H1 (cell line): Measurements from ENCODE around the gene JAKMIP1. TPM values are rescaled to one million over a fixed set of nuclear protein-coding genes. Genes with fewer than 3 reads are reported as not detected.

Source experiments
- CTCF ChIA-PET: fragments of 300-600 bp; sonication (Branson Sonifier 250); formaldehyde crosslinking; loops from one replicate; lab custom pipeline; 2021; ENCODE audit not compliant: partially characterized antibody; lab: Charles Lee
- POLR2A ChIA-PET: fragments of 300-600 bp; sonication (Branson Sonifier 250); formaldehyde crosslinking; loops from one replicate; lab custom pipeline; 2021; ENCODE audit warnings: inconsistent platforms; ENCODE audit not compliant: partially characterized antibody; lab: Charles Lee
- DNase-seq, 2 experiments: peaks; one replicate each; pipeline versions ENCODE4 v3.0.0 to v3.0.0-alpha.2; 2010 to 2022; ENCODE audit warnings: low spot score in 2 of 2, low read depth in 1 of 2, mixed read lengths in 1 of 2
- FAIRE-seq: peaks from 2 replicates; lab custom pipeline; 2011; peaks lifted over from hg19 to GRCh38; lab: Jason Lieb, UNC
- H2AFZ ChIP-seq: 2 replicates; pipeline ENCODE4 v1.8.1; 2012; ENCODE audit warnings: low read length, inconsistent platforms
- H2AK5ac ChIP-seq: 2 replicates; pipeline ENCODE4 v1.6.1; 2013; ENCODE audit warnings: low read depth, low read length
- H2BK120ac ChIP-seq: replicated peaks from 2 replicates; pipeline ENCODE3; 2013; ENCODE audit warnings: low read depth, low read length, inconsistent platforms
- H2BK12ac ChIP-seq: 2 replicates; pipeline ENCODE4 v1.6.1; 2013; ENCODE audit warnings: low read depth, low read length
- H2BK15ac ChIP-seq: 2 replicates; pipeline ENCODE4 v1.6.1; 2013; ENCODE audit warnings: low read length
- H2BK20ac ChIP-seq: 2 replicates; pipeline ENCODE4 v1.6.1; 2013; ENCODE audit warnings: low read length
- H2BK5ac ChIP-seq: 2 replicates; pipeline ENCODE4 v1.6.1; 2013; ENCODE audit warnings: low read depth, low read length
- H3K14ac ChIP-seq: 2 replicates; pipeline ENCODE4 v1.6.1; 2013; ENCODE audit warnings: inconsistent platforms; ENCODE audit not compliant: insufficient read length
- H3K18ac ChIP-seq: 2 replicates; pipeline ENCODE4 v1.6.1; 2013; ENCODE audit warnings: low read length; ENCODE audit errors: extremely low read depth
- H3K23ac ChIP-seq: 2 replicates; pipeline ENCODE4 v1.6.1; 2013; ENCODE audit warnings: inconsistent platforms; ENCODE audit not compliant: insufficient read length
- H3K23me2 ChIP-seq: 2 replicates; pipeline ENCODE4 v1.6.1; 2013; ENCODE audit warnings: low read depth, low read length
- H3K27ac ChIP-seq: 2 replicates; pipeline ENCODE4 v1.6.1; 2011; ENCODE audit warnings: low read depth, low read length, inconsistent platforms
- H3K27me3 ChIP-seq, 4 experiments: replicated peaks in 1 of 4; 1 replicate in 1 of 4; 2 replicates in 3 of 4; pipeline versions ENCODE4 v1.6.1 to v1.8.1; 2011 to 2013; ENCODE audit warnings: low read length in 3 of 4, mild to moderate bottlenecking in 3 of 4, inconsistent platforms in 2 of 4, mixed read lengths in 2 of 4, moderate library complexity in 1 of 4; ENCODE audit not compliant: control insufficient read depth in 3 of 4, insufficient read depth in 3 of 4; ENCODE audit errors: extremely low read depth in 1 of 4
- H3K36me3 ChIP-seq, 4 experiments: 2 replicates each; pipeline versions ENCODE4 v1.6.1 to v1.8.1; 2011 to 2013; ENCODE audit warnings: mild to moderate bottlenecking in 4 of 4, low read length in 3 of 4, moderate library complexity in 2 of 4, control low read depth in 1 of 4, inconsistent platforms in 1 of 4; ENCODE audit not compliant: insufficient read depth in 4 of 4, control insufficient read depth in 2 of 4
- H3K4ac ChIP-seq: replicated peaks from 2 replicates; pipeline ENCODE3; 2013; ENCODE audit warnings: low read length, low read depth, mixed read lengths, inconsistent platforms; ENCODE audit not compliant: insufficient read length
- H3K4me1 ChIP-seq, 4 experiments: replicated peaks in 1 of 4; 1 replicate in 1 of 4; 2 replicates in 3 of 4; pipeline versions ENCODE4 v1.6.1 to v1.8.1; 2011 to 2013; ENCODE audit warnings: low read length in 3 of 4, inconsistent platforms in 2 of 4, mixed read lengths in 1 of 4; ENCODE audit not compliant: insufficient read depth in 4 of 4, control insufficient read depth in 3 of 4
- H3K4me2 ChIP-seq, 2 experiments: 2 replicates each; pipeline versions ENCODE4 v1.6.1 to v1.8.1; 2011 to 2013; ENCODE audit warnings: low read depth in 2 of 2, low read length in 2 of 2, control low read depth in 1 of 2, inconsistent platforms in 1 of 2, mild to moderate bottlenecking in 1 of 2; ENCODE audit not compliant: insufficient read depth in 1 of 2
- H3K4me3 ChIP-seq, 4 experiments: fragments of 200-600, 300-600 bp in 1 of 4; sonication (generic), shearing (Covaris generic), sonication (Bioruptor Twin) in 1 of 4; 2 replicates each; pipeline versions ENCODE4 v1.5.1 to v1.8.1; 2011 to 2016; ENCODE audit warnings: low read length in 4 of 4, low read depth in 3 of 4, control low read depth in 2 of 4, inconsistent platforms in 2 of 4, mild to moderate bottlenecking in 2 of 4, mixed read lengths in 1 of 4, moderate library complexity in 1 of 4; ENCODE audit not compliant: insufficient read depth in 2 of 4; ENCODE audit errors: extremely low read depth in 1 of 4
- H3K56ac ChIP-seq: replicated peaks from 2 replicates; pipeline ENCODE3; 2013; ENCODE audit warnings: low read depth, mild to moderate bottlenecking, mixed read lengths, low read length, inconsistent platforms; ENCODE audit not compliant: insufficient read length
- H3K79me1 ChIP-seq: 2 replicates; pipeline ENCODE4 v1.6.1; 2013; ENCODE audit warnings: low read depth, low read length, control low read depth
- H3K79me2 ChIP-seq, 2 experiments: 2 replicates each; pipeline versions ENCODE4 v1.6.1 to v1.8.1; 2012 to 2013; ENCODE audit warnings: low read length in 2 of 2, mild to moderate bottlenecking in 2 of 2, inconsistent platforms in 1 of 2; ENCODE audit not compliant: insufficient read depth in 2 of 2, control insufficient read depth in 1 of 2
- H3K9ac ChIP-seq, 4 experiments: replicated peaks in 1 of 4; 1 replicate in 1 of 4; 2 replicates in 3 of 4; pipeline versions ENCODE4 v1.6.1 to v1.8.1; 2011 to 2013; ENCODE audit warnings: low read depth in 3 of 4, low read length in 3 of 4, control low read depth in 2 of 4, mild to moderate bottlenecking in 2 of 4, moderate library complexity in 2 of 4, inconsistent platforms in 1 of 4; ENCODE audit errors: extremely low read depth in 1 of 4
- H3K9me3 ChIP-seq, 2 experiments: 2 replicates each; pipeline versions ENCODE4 v1.6.1 to v1.8.1; 2012 to 2013; ENCODE audit warnings: mild to moderate bottlenecking in 2 of 2, moderate library complexity in 2 of 2, control low read depth in 1 of 2, inconsistent platforms in 1 of 2, low read depth in 1 of 2, low read length in 1 of 2, mixed read lengths in 1 of 2; ENCODE audit not compliant: insufficient read depth in 2 of 2
- H4K20me1 ChIP-seq, 2 experiments: replicated peaks in 1 of 2; 2 replicates each; pipeline versions ENCODE3 to v1.8.1; 2011 to 2013; ENCODE audit warnings: inconsistent platforms in 2 of 2, low read length in 2 of 2, mild to moderate bottlenecking in 1 of 2; ENCODE audit not compliant: insufficient read depth in 2 of 2, control insufficient read depth in 1 of 2
- H4K5ac ChIP-seq: 2 replicates; pipeline ENCODE4 v1.6.1; 2013; ENCODE audit warnings: low read length, low read depth, mixed read lengths, inconsistent platforms; ENCODE audit not compliant: insufficient read length
- H4K8ac ChIP-seq: 2 replicates; pipeline ENCODE4 v1.8.0; 2013; ENCODE audit warnings: mild to moderate bottlenecking, moderate library complexity, low read length, inconsistent platforms; ENCODE audit not compliant: insufficient read depth; ENCODE audit errors: extremely low read depth
- H4K91ac ChIP-seq: replicated peaks from 2 replicates; pipeline ENCODE3; 2013; ENCODE audit warnings: low read length, mixed read lengths, inconsistent platforms; ENCODE audit not compliant: insufficient read length
- ASH2L ChIP-seq: fragments of 200-600, 300-600 bp; sonication (generic); IDR thresholded peaks from one replicate; pipeline ENCODE4 v1.7.1; 2017; ENCODE audit warnings: low read length
- CTCF ChIP-seq, 3 experiments: IDR thresholded peaks; 1 replicate in 2 of 3; 2 replicates in 1 of 3; pipeline versions ENCODE4 v1.5.1 to v1.6.1; 2011; ENCODE audit warnings: low read length in 3 of 3, mild to moderate bottlenecking in 3 of 3, inconsistent platforms in 2 of 3, low read depth in 1 of 3, moderate library complexity in 1 of 3; ENCODE audit not compliant: insufficient read depth in 1 of 3; ENCODE audit errors: control extremely low read depth in 1 of 3
- EGR1 ChIP-seq: IDR thresholded peaks from 2 replicates; pipeline ENCODE4 v1.6.1; 2011; ENCODE audit warnings: low read depth, low read length, borderline replicate concordance
- MAFK ChIP-seq: IDR thresholded peaks from 2 replicates; pipeline ENCODE4 v1.6.1; 2012; ENCODE audit warnings: low read depth, mild to moderate bottlenecking, improper control_type of control experiment, low read length
- NANOG ChIP-seq: IDR thresholded peaks from 2 replicates; pipeline ENCODE4 v1.6.1; 2011; ENCODE audit warnings: low read length, low read depth, mild to moderate bottlenecking, inconsistent platforms; ENCODE audit not compliant: insufficient read depth, poor library complexity, severe bottlenecking
- POLR2AphosphoS5 ChIP-seq: IDR thresholded peaks from 2 replicates; pipeline ENCODE4 v1.6.1; 2011; ENCODE audit warnings: low read depth, low read length
- RAD21 ChIP-seq, 2 experiments: IDR thresholded peaks in 1 of 2; conservative IDR thresholded peaks in 1 of 2; 2 replicates each; pipeline ENCODE4 v1.6.1; 2011; ENCODE audit warnings: low read depth in 2 of 2, low read length in 2 of 2, improper control_type of control experiment in 1 of 2, inconsistent platforms in 1 of 2, mild to moderate bottlenecking in 1 of 2, moderate library complexity in 1 of 2
- RBBP5 ChIP-seq: IDR thresholded peaks from 2 replicates; pipeline ENCODE4 v1.7.1; 2012; ENCODE audit warnings: low read depth, mild to moderate bottlenecking, inconsistent platforms, low read length, moderate library complexity, borderline replicate concordance
- SP1 ChIP-seq: IDR thresholded peaks from 2 replicates; pipeline ENCODE4 v1.6.1; 2011; ENCODE audit warnings: low read depth, low read length
- WGBS, 2 experiments: shearing (Covaris generic) in 1 of 2; methylation state at CpG; one replicate each; pipeline versions ENCODE4 v1.1.6 to v1.1.7; 2013 to 2015; ENCODE audit warnings: low lambda C conversion rate in 2 of 2, mixed read lengths in 2 of 2, inconsistent platforms in 1 of 2, low coverage in 1 of 2, missing lambda C conversion rate in 1 of 2; ENCODE audit not compliant: insufficient replicate concordance in 2 of 2, insufficient coverage in 1 of 2, insufficient read length in 1 of 2; ENCODE audit errors: extremely low coverage in 1 of 2, missing lambda C conversion rate in 1 of 2; 5-methylcytosine and 5-hydroxymethylcytosine counted together
- polyA plus RNA-seq, 7 experiments: library from polyadenylated mRNA; depleted of rRNA in 3 of 7; stranded (reverse) in 5 of 7; unstranded in 2 of 7; fragments of >200 nt in 5 of 7; fragments of 200-250 nt in 2 of 7; gene quantifications; 1 replicate in 5 of 7; 2 replicates in 1 of 7; 4 replicates in 1 of 7; pipeline versions ENCODE4 v1.2.1 to v1.2.3, GENCODE V29; 2011 to 2013; ENCODE audit warnings: missing spikeins in 2 of 7, mixed read lengths in 2 of 7
- total RNA-seq: library from RNA; stranded (reverse); fragmentation: NEBNext Ultra II Directional; extraction: Animal tissue kit (Norgen Biotek cat#: 25700); gene quantifications from 2 replicates; pipeline ENCODE4 v1.2.1, GENCODE V29; 2021

Gene JAKMIP1
- total and polyA plus RNA-seq, 2 of the 8 experiments (the other 6 are each of a cell fraction or from before 2014, with no cell fraction given): 2.5 to 4.4 TPM

DNA sequence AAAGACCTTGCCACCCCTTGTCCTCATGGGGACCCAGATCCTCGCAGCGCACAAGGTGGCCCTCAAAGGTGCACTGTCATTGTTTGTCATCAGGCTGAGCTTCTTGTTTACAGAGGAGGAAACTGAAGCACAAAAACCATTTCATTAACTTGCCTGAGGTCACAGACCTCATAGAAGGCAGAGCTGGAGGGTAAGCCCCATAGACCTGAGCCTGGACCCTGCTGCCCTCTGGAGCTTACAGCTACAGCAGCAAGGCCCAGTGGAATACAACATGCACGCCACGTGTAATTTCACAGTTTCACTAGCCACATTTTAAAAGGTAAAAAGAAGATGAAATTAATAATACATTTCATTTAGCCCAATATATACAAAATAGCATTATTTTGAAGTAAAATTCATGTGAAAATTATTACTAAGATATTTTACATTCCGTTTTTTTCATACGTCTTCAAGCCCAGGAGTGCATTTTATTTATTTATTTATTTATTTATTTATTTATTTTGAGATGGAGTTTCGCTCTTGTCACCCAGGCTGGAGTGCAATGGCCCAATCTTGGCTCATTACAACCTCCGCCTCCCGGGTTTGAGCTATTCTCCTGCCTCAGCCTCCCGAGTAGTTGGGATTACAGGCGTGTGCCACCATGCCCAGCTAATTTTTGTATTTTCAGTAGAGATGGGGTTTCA, 8.8 kb downstream of the JAKMIP1 start:
- Histone ChIP-seq H3K56ac (no peak overlapping the region), H4K20me1 (peaks cover 0 to 4% of the 10 kb centered on the region in 2 experiments), H4K91ac (no peak overlapping the region), H3K36me3 (no peaks in the 10 kb centered on the region; a peak in 1 of 8 replicates), H2BK15ac (no peak overlapping the region), H3K79me2 (no peaks in the 10 kb centered on the region), H3K4me2 (no peak overlapping the region), H3K23me2 (no peaks in the 10 kb centered on the region; the same call in 1 of the 2 replicates), H2BK120ac (no peak overlapping the region), H2BK12ac (no peak overlapping the region), H3K4me3 (no peak overlapping the region), H2AK5ac (no peak overlapping the region), H2BK20ac (no peak overlapping the region; the same call in 1 of the 2 replicates), H3K18ac (no peak overlapping the region; the same call in 1 of the 2 replicates), H3K27me3 (no peaks in the 10 kb centered on the region), H3K23ac (no peak overlapping the region), H3K79me1 (no peaks in the 10 kb centered on the region; the same call in 1 of the 2 replicates), H3K14ac (no peak overlapping the region), H4K5ac (no peak overlapping the region), H2BK5ac (no peak overlapping the region), H3K4me1 (peaks cover 1 to 18% (median 11%) of the 10 kb centered on the region in 4 experiments), H4K8ac (no peak overlapping the region), H3K27ac (no peak overlapping the region), H3K9me3 (no peaks in the 10 kb centered on the region), H3K9ac (no peak overlapping the region), H3K4ac (no peak overlapping the region), H2AFZ (no peak overlapping the region)
- POLR2A ChIA-PET: interaction anchor here (1.1 kb wide), 1 partner anchor 37 kb away, joined by 3 read pairs; no protein-coding TSS in a partner anchor
- CTCF ChIA-PET: interaction anchor here (0.6 to 2.0 kb wide), 12 partner anchors 7 to 766 kb away, joined by 3 to 6 read pairs (median 3); partner anchors contain the start of gene JAKMIP1
- TF ChIP-seq EGR1 (no peak), POLR2AphosphoS5 (no peak), RAD21 (IDR thresholded peaks at IDR 0.05 in 1 of 2, conservative IDR thresholded peaks at IDR 0.05 in 1 of 2; ENCODE audit: low read depth in 2 of 2, low read length in 2 of 2) (peak; percentile 38 to 54), RBBP5 (no peak), CTCF (IDR thresholded peaks at IDR 0.05; ENCODE audit: control extremely low read depth in 1 of 3, insufficient read depth in 1 of 3, low read depth in 1 of 3, low read length in 3 of 3) (peak in 2 of 3 experiments; percentile 23 to 29; a peak in 2 of 4 replicates), NANOG (no peak), SP1 (no peak), ASH2L (no peak), MAFK (no peak)
- FAIRE-seq (no peak), DNase-seq (no peak)
- WGBS, 2 experiments: 89% methylated on average over 11 of the region's 11 CpGs; no CpG with 5 or more reads in 1 of the 2 experiments
